HEK293 (cell line): ENCODE results near the gene UNC13A.
"Not testable (repeated sequence)": the region's sequence is repeated elsewhere in the genome, so short reads cannot be mapped to it uniquely, and the experiment has no call there.

ENCODE experiments used
- CTCF ChIA-PET: fragments of 350-600 bp; formaldehyde crosslinking; extraction: SDS; loops from one replicate; lab custom pipeline; 2021; ENCODE audit warnings: antibody characterized with exemption; lab: Yijun Ruan, JAX
- POLR2A ChIA-PET: fragments of 300-600 bp; formaldehyde crosslinking; extraction: SDS; loops from one replicate; lab custom pipeline; 2020; ENCODE audit warnings: antibody characterized with exemption, inconsistent platforms; lab: Yijun Ruan, JAX
- H3K27ac ChIP-seq: fragments of 200-500 bp; sonication (Bioruptor generic); 2 replicates; pipeline ENCODE4 v1.5.1; 2014; ENCODE audit warnings: low read depth, low read length, control low read depth, inconsistent platforms; ENCODE audit errors: extremely low read depth
- H3K36me3 ChIP-seq, 2 experiments: fragments of 200-500 bp in 1 of 2; sonication (Bioruptor generic) in 1 of 2; 1 replicate in 1 of 2; 2 replicates in 1 of 2; pipeline ENCODE4 v1.5.1; 2014 to 2017; ENCODE audit warnings: inconsistent platforms in 2 of 2, low read length in 2 of 2; ENCODE audit not compliant: control insufficient read depth in 2 of 2, insufficient read depth in 1 of 2
- H3K4me1 ChIP-seq: fragments of 200-500 bp; sonication (Bioruptor generic); 2 replicates; pipeline ENCODE4 v1.5.1; 2014; ENCODE audit warnings: mild to moderate bottlenecking, low read length, inconsistent platforms; ENCODE audit not compliant: control insufficient read depth, insufficient read depth
- H3K4me3 ChIP-seq: 2 replicates; pipeline ENCODE4 v1.5.1; 2011; ENCODE audit warnings: low read depth, mild to moderate bottlenecking, control low read depth, low read length, moderate library complexity
- H3K9me3 ChIP-seq: fragments of 200-500 bp; sonication (Bioruptor generic); 2 replicates; pipeline ENCODE4 v1.5.1; 2014; ENCODE audit warnings: low read depth, low read length, inconsistent platforms; ENCODE audit not compliant: control insufficient read depth, insufficient read depth
- HIC1 ChIP-seq: fragments of 450-650 bp; formaldehyde crosslinking; IDR thresholded peaks from 2 replicates; pipeline ENCODE4 v1.5.1; 2016; ENCODE audit warnings: missing biosample characterization, missing genetic modification characterization
- KLF1 ChIP-seq: fragments of 450-650 bp; formaldehyde crosslinking; IDR thresholded peaks from 2 replicates; pipeline ENCODE4 v1.5.1; 2016; ENCODE audit warnings: missing biosample characterization, missing genetic modification characterization
- KLF8 ChIP-seq: fragments of 450-650 bp; formaldehyde crosslinking; IDR thresholded peaks from 2 replicates; pipeline ENCODE4 v1.5.1; 2016; ENCODE audit warnings: missing biosample characterization, missing genetic modification characterization
- SALL2 ChIP-seq: fragments of 450-650 bp; formaldehyde crosslinking; IDR thresholded peaks from 2 replicates; pipeline ENCODE4 v1.5.0; 2017; ENCODE audit warnings: missing biosample characterization, mild to moderate bottlenecking, missing genetic modification characterization, borderline replicate concordance
- ZBTB6 ChIP-seq: fragments of 450-650 bp; formaldehyde crosslinking; IDR thresholded peaks from 2 replicates; pipeline ENCODE4 v1.5.1; 2017; ENCODE audit warnings: missing biosample characterization, missing genetic modification characterization
- ZFP3 ChIP-seq: fragments of 450-650 bp; formaldehyde crosslinking; IDR thresholded peaks from 2 replicates; pipeline ENCODE4 v1.5.1; 2016; ENCODE audit warnings: low read depth, missing biosample characterization, missing genetic modification characterization
- ZNF10 ChIP-seq: fragments of 450-650 bp; formaldehyde crosslinking; IDR thresholded peaks from 2 replicates; pipeline ENCODE4 v1.5.1; 2017; ENCODE audit warnings: missing biosample characterization, missing genetic modification characterization
- ZNF121 ChIP-seq: fragments of 450-650 bp; formaldehyde crosslinking; IDR thresholded peaks from 2 replicates; pipeline ENCODE4 v1.5.1; 2016; ENCODE audit warnings: missing biosample characterization, missing genetic modification characterization
- ZNF223 ChIP-seq: fragments of 450-650 bp; formaldehyde crosslinking; IDR thresholded peaks from 2 replicates; pipeline ENCODE4 v1.5.1; 2016; ENCODE audit warnings: missing biosample characterization, missing genetic modification characterization
- ZNF324 ChIP-seq: fragments of 450-650 bp; formaldehyde crosslinking; IDR thresholded peaks from 2 replicates; pipeline ENCODE4 v1.5.1; 2016; ENCODE audit warnings: missing biosample characterization, missing genetic modification characterization
- ZNF394 ChIP-seq: fragments of 450-650 bp; formaldehyde crosslinking; IDR thresholded peaks from 2 replicates; pipeline ENCODE4 v1.5.1; 2016; ENCODE audit warnings: missing biosample characterization, missing genetic modification characterization, mild to moderate bottlenecking, moderate library complexity, borderline replicate concordance
- ZNF521 ChIP-seq: fragments of 450-650 bp; formaldehyde crosslinking; IDR thresholded peaks from 2 replicates; pipeline ENCODE4 v1.5.1; 2017; ENCODE audit warnings: missing biosample characterization, mild to moderate bottlenecking, missing genetic modification characterization
- ZNF529 ChIP-seq: fragments of 450-650 bp; formaldehyde crosslinking; IDR thresholded peaks from 2 replicates; pipeline ENCODE4 v1.5.1; 2017; ENCODE audit warnings: missing genetic modification characterization, missing biosample characterization; ENCODE audit not compliant: insufficient replicate concordance
- ZNF596 ChIP-seq: fragments of 450-650 bp; IDR thresholded peaks from 2 replicates; pipeline ENCODE4 v1.5.0; 2018; ENCODE audit warnings: missing biosample characterization, mild to moderate bottlenecking, missing genetic modification characterization, moderate library complexity

Gene UNC13A

GRCh38 chr19:17572638-17573037, 115.5 kb downstream of the UNC13A start:
- Histone ChIP-seq H3K4me3 (no peak overlapping the region), H3K27ac (no peak overlapping the region), H3K36me3 (peaks cover 38 to 52% of the 10 kb centered on the region in 2 experiments; a peak in 2 of 3 replicates), H3K4me1 (no peaks in the 10 kb centered on the region), H3K9me3 (no peaks in the 10 kb centered on the region)
- CTCF ChIA-PET, result interaction anchor here (0.7 to 3.0 kb wide), 11 partner anchors 12 to 416 kb away, joined by 3 to 27 read pairs (median 6); no protein-coding TSS in a partner anchor
- TF ChIP-seq ZNF394 (tag by site-specific recombination), result no peak
- TF ChIP-seq KLF8 (tag by site-specific recombination), result no peak
- TF ChIP-seq KLF1 (tag by site-specific recombination), result peak; percentile 41; the same call in 1 of the 2 replicates
- no peak for TF ChIP-seq SALL2 (tag by site-specific recombination)
- TF ChIP-seq ZNF324 (tag by site-specific recombination), result no peak
- TF ChIP-seq ZFP3, result peak; percentile 83
- no peak for TF ChIP-seq ZNF223 (tag by site-specific recombination)
- POLR2A ChIA-PET, result interaction anchor here (0.6 to 1.7 kb wide), 2 partner anchors 13 to 94 kb away, joined by 5 read pairs; no protein-coding TSS in a partner anchor

GRCh38 chr19:17570791-17571190, 117.4 kb downstream of the UNC13A start:
- Histone ChIP-seq H3K36me3 (peaks cover 50 to 60% of the 10 kb centered on the region in 2 experiments; a peak in 2 of 3 replicates), H3K27ac (no peak overlapping the region), H3K9me3 (no peaks in the 10 kb centered on the region), H3K4me1 (no peaks in the 10 kb centered on the region), H3K4me3 (no peak overlapping the region)
- no peak for TF ChIP-seq ZBTB6 (tag by site-specific recombination)
- POLR2A ChIA-PET, result interaction anchor here (0.6 kb wide), 1 partner anchor 169 kb away, joined by 5 read pairs; no protein-coding TSS in a partner anchor
- CTCF ChIA-PET, result interaction anchor here (0.6 to 1.2 kb wide), 2 partner anchors 69 to 73 kb away, joined by 3 to 4 read pairs; no protein-coding TSS in a partner anchor

- not testable (repeated sequence) for H3K27ac ChIP-seq, H3K4me3 ChIP-seq, H3K9me3 ChIP-seq, H3K4me1 ChIP-seq
- ChIA-PET POLR2A (interaction anchor here (1.2 kb wide), 1 partner anchor 10 kb away, joined by 3 read pairs; no protein-coding TSS in a partner anchor), CTCF (interaction anchor here (0.6 to 1.2 kb wide), 3 partner anchors 68 to 200 kb away, joined by 3 to 4 read pairs (median 3); no protein-coding TSS in a partner anchor)
- TF ChIP-seq ZNF121, result peak; percentile 73
- H3K36me3 ChIP-seq, result peaks cover 46 to 61% of the 10 kb centered on the region in 2 experiments; a peak in 2 of 3 replicates
Measured at GRCh38 chr19:17570291-17570690, 117.9 kb downstream of the UNC13A start.

GRCh38 chr19:17567940-17568339, 120.2 kb downstream of the UNC13A start:
- ChIA-PET POLR2A (interaction anchor here (1.0 kb wide), 1 partner anchor 9 kb away, joined by 3 read pairs; no protein-coding TSS in a partner anchor), CTCF (no interaction called here)
- H3K4me1 ChIP-seq, result no peaks in the 10 kb centered on the region
- H3K4me3 ChIP-seq, result no peak overlapping the region
- TF ChIP-seq ZNF529 (tag by site-specific recombination) (no peak), ZNF596 (tag by site-specific recombination) (no peak), ZNF10 (tag by site-specific recombination) (no peak), HIC1 (no peak), ZNF521 (no peak)
- H3K9me3 ChIP-seq, result no peaks in the 10 kb centered on the region
- no peak overlapping the region for H3K27ac ChIP-seq
- H3K36me3 ChIP-seq, result peaks cover 50 to 66% of the 10 kb centered on the region in 2 experiments; a peak in 2 of 3 replicates
